HG02798 (cell line): ENCODE measurements around the gene SART1.

Experiments used
- ATAC-seq: cut with Tn5 transposase; IDR thresholded peaks from one replicate; pipeline ENCODE4 v1.9.1; 2021; ENCODE audit warnings: mild to moderate bottlenecking; ENCODE audit not compliant: unreplicated experiment, poor library complexity

The SART1 gene

DNA sequence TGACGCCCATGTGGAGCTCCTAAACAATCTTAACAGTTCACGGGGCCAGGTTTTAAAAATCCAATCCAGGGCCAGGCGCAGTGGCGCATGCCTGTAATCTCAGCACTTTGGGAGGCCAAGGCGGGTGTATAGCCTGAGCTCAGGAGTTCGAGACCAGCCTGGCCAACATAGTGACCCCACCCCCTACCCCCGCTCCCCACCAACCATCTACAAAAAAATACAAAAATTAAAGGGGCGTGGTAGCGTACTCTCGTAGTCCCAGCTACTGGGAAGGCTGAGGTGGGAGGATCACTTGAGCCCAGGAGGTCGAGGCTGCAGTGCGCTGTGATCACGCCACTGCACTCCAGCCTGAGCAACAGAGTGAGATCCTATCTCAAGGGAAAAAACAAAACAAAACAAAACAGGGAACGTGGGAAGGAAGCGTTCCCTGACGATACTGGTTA, 689 bp upstream of the SART1 start:
- ATAC-seq: no peak

DNA sequence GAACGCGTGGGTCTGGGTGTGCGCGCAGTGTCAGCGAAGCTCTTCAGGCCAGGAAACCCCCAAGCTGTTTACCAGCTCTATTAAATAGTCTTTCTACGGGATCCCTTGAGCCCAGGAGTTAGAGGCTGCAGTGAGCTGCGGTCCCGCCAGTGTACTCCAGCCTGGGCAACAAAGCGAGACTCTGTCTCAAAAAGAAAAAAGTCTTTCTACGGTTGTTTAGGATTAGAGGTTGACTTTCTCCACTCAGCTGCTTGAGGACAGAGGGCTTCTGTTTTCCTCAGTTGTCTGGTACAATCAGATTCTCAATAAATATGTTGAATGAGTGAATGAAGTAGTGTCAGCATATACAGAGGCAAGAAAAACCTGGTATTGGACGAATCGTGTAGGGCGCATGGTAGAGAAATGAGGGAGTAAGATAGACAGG, 619 bp downstream of the SART1 start:
- no peak for ATAC-seq

DNA sequence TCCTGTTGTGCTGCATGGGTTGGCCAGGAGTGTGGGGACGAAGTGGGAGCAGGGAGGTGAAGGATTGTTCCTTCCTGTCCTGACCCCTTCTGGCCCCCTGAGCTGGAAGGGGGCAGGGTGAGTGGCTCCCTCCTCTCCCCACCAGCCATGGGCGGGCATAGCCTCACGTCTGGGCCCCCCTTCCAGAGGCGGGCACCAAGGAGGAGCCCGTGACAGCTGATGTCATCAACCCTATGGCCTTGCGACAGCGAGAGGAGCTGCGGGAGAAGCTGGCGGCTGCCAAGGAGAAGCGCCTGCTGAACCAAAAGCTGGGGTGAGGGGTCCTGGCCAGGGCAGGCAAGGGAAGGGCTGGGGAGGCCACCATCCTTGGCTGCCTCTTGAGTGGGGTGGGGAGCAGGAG, 3.4 kb downstream of the SART1 start:
- ATAC-seq: no peak

DNA sequence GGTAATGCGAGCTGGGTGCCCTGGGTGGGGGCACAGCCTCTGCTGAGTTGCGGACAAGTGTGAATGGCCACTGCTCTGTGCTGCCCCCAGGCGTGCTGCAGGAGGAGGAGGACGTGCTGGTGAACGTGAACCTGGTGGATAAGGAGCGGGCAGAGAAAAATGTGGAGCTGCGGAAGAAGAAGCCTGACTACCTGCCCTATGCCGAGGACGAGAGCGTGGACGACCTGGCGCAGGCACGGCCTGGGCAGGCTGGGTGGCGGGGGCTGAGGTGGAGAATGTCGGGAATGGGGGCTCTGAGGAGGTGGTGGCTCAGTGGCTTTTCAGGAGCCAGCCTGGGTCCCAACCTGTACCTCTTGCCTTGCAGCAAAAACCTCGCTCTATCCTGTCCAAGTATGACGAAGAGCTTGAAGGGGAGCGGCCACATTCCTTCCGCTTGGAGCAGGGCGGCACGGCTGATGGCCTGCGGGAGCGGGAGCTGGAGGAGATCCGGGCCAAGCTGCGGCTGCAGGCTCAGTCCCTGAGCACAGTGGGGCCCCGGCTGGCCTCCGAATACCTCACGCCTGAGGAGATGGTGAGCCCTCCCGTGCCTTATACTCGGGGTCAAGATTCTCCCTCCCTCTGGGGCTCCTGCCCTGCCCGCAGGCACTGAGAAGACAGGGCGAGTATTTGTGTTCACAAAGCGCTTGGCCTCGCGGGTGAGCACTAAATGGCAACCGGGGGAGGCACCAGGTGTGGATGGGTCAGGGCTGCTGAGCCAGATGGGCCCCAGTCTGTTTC, 4.6 kb downstream of the SART1 start:
- ATAC-seq: no peak

GRCh38 chr11:65967329-65967934, 5.9 kb downstream of the SART1 start:
- ATAC-seq: no peak

GRCh38 chr11:65968600-65969482, 7.3 kb downstream of the SART1 start:
- ATAC-seq: no peak

GRCh38 chr11:65972116-65972515, 10.6 kb downstream of the SART1 start:
- ATAC-seq: no peak

GRCh38 chr11:65973439-65974110, 12.0 kb downstream of the SART1 start:
- ATAC-seq: no peak

GRCh38 chr11:65975771-65976170, 14.2 kb downstream of the SART1 start:
- no peak for ATAC-seq

- no peak for ATAC-seq
Observed at GRCh38 chr11:65976216-65977176, 15.0 kb downstream of the SART1 start.

- no peak for ATAC-seq
Observed at GRCh38 chr11:65977621-65978390, 16.3 kb downstream of the SART1 start.

GRCh38 chr11:65978391-65979238, 17.1 kb downstream of the SART1 start:
- ATAC-seq: no peak

DNA sequence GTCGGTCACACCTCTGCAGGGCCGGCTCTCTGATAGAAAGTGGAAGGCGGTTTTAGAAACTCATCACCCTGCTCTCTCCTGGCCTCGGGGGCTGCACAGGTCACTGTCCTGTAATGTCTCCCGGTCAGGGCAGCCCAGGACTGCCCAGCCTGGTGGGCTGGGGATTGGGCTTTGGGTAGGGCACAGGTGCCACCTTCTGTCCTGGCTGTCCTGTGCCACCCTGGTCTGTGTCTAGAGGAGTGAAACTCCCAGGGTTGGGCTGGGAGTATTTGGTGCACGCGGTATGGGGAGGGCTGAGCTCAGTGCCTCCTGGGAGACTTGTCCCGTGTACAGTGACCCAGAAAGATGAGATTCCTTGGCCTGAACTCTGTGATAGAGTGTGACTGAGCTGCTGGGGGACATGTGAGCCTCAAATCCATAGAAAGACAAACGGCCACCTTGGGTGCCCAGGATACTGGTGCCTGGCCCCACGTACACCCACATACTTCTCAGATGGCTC, 17.8 kb downstream of the SART1 start:
- ATAC-seq: no peak

GRCh38 chr11:65981101-65981740, 19.7 kb downstream of the SART1 start:
- ATAC-seq: no peak

GRCh38 chr11:65981972-65982823, 20.7 kb downstream of the SART1 start:
- ATAC-seq: no peak
